HUES64 (cell line): Measurements from ENCODE around the gene ZC3HAV1L. TPM values are rescaled to one million over a fixed set of nuclear protein-coding genes. Genes with fewer than 3 reads are reported as not detected.
"Not testable (repeated sequence)": the region's sequence is repeated elsewhere in the genome, so short reads cannot be mapped to it uniquely, and the experiment has no call there.

Experiments used
- H3K27ac ChIP-seq: 2 replicates; pipeline ENCODE4 v1.7.0; 2013; ENCODE audit warnings: low read depth, low read length, inconsistent platforms
- H3K27me3 ChIP-seq: 2 replicates; pipeline ENCODE4 v1.6.1; 2013; ENCODE audit warnings: mild to moderate bottlenecking, low read length; ENCODE audit not compliant: insufficient read depth
- H3K36me3 ChIP-seq: 2 replicates; pipeline ENCODE4 v1.6.1; 2013; ENCODE audit warnings: mild to moderate bottlenecking, low read length; ENCODE audit not compliant: insufficient read depth
- H3K4me1 ChIP-seq: 2 replicates; pipeline ENCODE4 v1.6.1; 2013; ENCODE audit warnings: mild to moderate bottlenecking, low read length, moderate library complexity; ENCODE audit not compliant: insufficient read depth
- H3K4me3 ChIP-seq: 2 replicates; pipeline ENCODE4 v1.5.1; 2013; ENCODE audit warnings: mild to moderate bottlenecking, low read length, moderate library complexity
- H3K9ac ChIP-seq: 2 replicates; pipeline ENCODE4 v1.6.1; 2013; ENCODE audit warnings: mild to moderate bottlenecking, low read depth, low read length
- H3K9me3 ChIP-seq: 2 replicates; pipeline ENCODE4 v1.6.1; 2013; ENCODE audit warnings: low read depth, low read length; ENCODE audit not compliant: insufficient read depth
- WGBS: fragments of 150-250, 120-280 bp; methylation state at CpG from one replicate; pipeline ENCODE4 v1.1.7; 2013; ENCODE audit warnings: missing lambda C conversion rate; 5-methylcytosine and 5-hydroxymethylcytosine counted together
- polyA plus RNA-seq, 2 experiments: library from polyadenylated mRNA; stranded (reverse); fragments of 50-300 nt; gene quantifications; one replicate each; pipeline ENCODE4 v1.2.3, GENCODE V29; 2013

The ZC3HAV1L gene, protein sequence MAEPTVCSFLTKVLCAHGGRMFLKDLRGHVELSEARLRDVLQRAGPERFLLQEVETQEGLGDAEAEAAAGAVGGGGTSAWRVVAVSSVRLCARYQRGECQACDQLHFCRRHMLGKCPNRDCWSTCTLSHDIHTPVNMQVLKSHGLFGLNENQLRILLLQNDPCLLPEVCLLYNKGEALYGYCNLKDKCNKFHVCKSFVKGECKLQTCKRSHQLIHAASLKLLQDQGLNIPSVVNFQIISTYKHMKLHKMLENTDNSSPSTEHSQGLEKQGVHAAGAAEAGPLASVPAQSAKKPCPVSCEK
- polyA plus RNA-seq (2013, experiment 1 of 2) = 2.9 TPM
- 3.3 TPM for polyA plus RNA-seq (2013, experiment 2 of 2)

DNA sequence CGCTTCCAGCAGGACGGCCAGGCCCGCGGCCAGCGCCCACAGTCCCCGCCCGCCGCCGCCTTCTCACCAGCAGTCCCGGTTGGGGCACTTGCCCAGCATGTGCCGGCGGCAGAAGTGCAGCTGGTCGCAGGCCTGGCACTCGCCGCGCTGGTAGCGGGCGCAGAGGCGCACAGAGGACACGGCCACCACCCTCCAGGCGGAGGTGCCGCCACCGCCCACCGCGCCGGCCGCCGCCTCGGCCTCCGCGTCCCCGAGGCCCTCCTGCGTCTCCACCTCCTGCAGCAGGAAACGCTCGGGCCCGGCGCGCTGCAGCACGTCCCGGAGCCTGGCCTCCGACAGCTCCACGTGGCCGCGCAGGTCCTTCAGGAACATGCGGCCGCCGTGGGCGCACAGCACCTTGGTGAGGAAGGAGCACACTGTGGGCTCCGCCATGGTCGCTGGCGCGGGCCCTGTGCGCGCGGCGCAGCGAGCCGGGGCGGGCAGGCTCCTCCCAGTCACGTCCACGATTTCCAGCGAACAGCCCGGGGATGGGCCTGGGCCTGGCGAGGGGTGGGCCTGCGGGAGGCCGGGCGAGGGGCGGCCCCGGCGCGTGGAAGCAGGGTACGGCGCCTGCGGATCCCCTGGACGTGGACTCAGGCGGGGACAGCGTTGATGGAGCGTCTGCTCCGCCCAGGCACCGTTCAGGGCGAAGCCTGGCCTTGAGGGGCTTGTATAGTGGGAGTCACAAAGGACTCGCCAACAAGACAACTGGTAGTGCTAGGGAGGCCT is at the start of gene ZC3HAV1L:
TSS of gene ZC3HAV1L (minus strand) at position 457 of the 768 bp plus-strand sequence. CDS start at position 432, 25 bp downstream.
- 6% methylated on average over 82 of the region's 82 CpGs for WGBS
- peaks cover 8% of the 10 kb centered on the region; the same call in 1 of the 2 replicates for H3K27me3 ChIP-seq
- no peak within 1 kb of the TSS for H3K27ac ChIP-seq
- H3K36me3 ChIP-seq = peaks cover 29% of the 10 kb centered on the region
- H3K9me3 ChIP-seq = no peaks in the 10 kb centered on the region
- peak within 1 kb of the TSS; percentile 82 for H3K9ac ChIP-seq
- peak within 1 kb of the TSS; percentile 69 for H3K4me3 ChIP-seq
- H3K4me1 ChIP-seq = 0 out of 2 replicates have a peak, but pooled peaks cover 14% of the 10 kb centered on the region

DNA sequence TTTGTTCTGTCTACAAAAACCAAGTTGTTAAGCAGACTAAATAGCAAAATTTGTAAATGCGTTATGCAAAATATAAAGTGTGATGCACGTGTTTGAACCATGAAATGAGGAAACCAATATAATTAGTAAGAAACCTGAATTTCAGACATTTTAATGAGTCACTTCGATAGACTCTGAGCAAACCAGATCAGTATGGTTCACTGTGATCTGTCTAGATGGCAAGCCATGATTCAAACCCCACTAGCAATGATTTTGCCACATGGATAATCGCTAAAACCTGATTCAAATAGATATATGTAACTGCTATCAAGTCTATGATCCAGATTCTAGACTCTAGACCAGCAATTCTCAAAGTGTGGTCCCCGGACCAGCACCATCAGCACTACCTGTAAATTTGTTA is 48.9 kb upstream of the ZC3HAV1L start:
- Histone ChIP-seq H3K9ac (no peak overlapping the region), H3K4me1 (no peaks in the 10 kb centered on the region)
- WGBS = 91% methylated on average over 5 of the region's 5 CpGs

DNA sequence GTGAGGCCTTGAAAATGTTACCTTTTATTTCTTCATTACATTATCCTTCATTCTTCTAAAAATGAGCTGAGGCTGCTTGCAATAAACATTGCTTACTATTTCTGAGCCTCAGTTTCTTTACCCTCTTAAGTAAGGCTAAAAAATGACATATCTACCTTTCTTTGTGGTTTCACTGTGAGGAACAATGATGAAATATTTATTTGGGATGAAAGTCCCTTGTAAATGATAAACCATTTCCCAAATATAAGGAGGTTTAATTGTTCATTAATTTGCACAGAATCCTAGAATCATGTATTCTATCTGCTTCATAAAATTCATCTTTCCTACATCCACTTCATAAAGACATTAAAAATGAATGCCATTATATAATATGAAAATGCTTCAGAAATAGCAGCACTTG is 45.7 kb upstream of the ZC3HAV1L start:
- Histone ChIP-seq H3K4me3 (no peak overlapping the region), H3K27me3 (no peaks in the 10 kb centered on the region), H3K36me3 (peaks cover 75% of the 10 kb centered on the region), H3K9ac (no peak overlapping the region), H3K9me3 (no peaks in the 10 kb centered on the region), H3K4me1 (no peaks in the 10 kb centered on the region), H3K27ac (no peak overlapping the region)

More for the DNA sequence above, 48.9 kb upstream of the ZC3HAV1L start:
- H3K9me3 ChIP-seq = 0 out of 2 replicates have a peak, but pooled peaks cover 3% of the 10 kb centered on the region
- no peak overlapping the region for H3K27ac ChIP-seq
- no peak overlapping the region for H3K4me3 ChIP-seq
- peaks cover 78% of the 10 kb centered on the region for H3K36me3 ChIP-seq
- H3K27me3 ChIP-seq = no peaks in the 10 kb centered on the region

DNA sequence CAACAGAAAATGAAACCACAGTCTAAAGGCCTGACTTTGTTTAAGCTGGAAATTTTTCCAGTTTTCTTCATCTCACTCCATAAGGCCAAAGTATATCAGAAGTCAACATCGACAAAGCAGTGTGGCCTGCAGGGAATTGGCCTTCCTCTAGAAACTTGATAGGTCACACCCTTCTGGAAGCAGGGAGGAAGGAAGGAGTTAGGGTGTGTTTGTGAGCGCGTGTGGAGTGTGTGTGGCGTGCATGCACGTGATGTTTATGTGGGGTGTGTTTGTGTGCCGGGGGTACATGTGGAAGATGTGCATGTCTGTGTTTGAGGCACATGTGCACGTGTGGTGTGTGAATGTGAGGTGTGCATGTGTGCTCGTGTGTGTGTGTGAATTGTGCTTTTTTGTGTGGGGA is 45.1 kb upstream of the ZC3HAV1L start:
- H3K27ac ChIP-seq = no peak overlapping the region
- H3K4me3 ChIP-seq = no peak overlapping the region
- WGBS = 98% methylated on average over 8 of the region's 8 CpGs
- H3K36me3 ChIP-seq = peaks cover 76% of the 10 kb centered on the region
- no peaks in the 10 kb centered on the region for H3K4me1 ChIP-seq
- H3K9me3 ChIP-seq = no peaks in the 10 kb centered on the region
- no peak overlapping the region for H3K9ac ChIP-seq
- no peaks in the 10 kb centered on the region for H3K27me3 ChIP-seq

DNA sequence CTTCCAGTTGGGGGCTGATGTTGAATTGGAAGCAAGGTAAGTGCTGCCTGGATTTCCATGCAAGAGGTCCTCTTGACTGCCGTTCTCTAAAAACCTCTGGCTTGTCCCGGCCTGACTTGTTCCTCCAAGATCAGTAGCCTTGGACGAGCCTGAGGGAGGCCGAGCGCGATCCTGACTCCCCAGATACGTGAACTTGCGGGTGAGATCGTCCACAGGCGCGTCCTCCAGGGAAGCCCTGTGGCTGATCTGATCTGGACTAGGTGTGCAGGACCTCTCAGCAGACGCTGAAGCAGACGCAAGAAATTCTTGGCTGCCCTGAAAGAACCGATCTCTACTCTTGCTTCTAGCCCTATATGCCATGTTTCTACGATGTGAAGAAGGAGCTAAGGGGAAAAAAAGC is 44.0 kb upstream of the ZC3HAV1L start:
- H3K4me3 ChIP-seq = no peak overlapping the region
- H3K9me3 ChIP-seq = no peaks in the 10 kb centered on the region
- no peak overlapping the region for H3K9ac ChIP-seq
- no peak overlapping the region for H3K27ac ChIP-seq
- 97% methylated on average over 15 of the region's 15 CpGs for WGBS
- no peaks in the 10 kb centered on the region for H3K27me3 ChIP-seq
- H3K36me3 ChIP-seq = peaks cover 75% of the 10 kb centered on the region
- H3K4me1 ChIP-seq = no peaks in the 10 kb centered on the region

DNA sequence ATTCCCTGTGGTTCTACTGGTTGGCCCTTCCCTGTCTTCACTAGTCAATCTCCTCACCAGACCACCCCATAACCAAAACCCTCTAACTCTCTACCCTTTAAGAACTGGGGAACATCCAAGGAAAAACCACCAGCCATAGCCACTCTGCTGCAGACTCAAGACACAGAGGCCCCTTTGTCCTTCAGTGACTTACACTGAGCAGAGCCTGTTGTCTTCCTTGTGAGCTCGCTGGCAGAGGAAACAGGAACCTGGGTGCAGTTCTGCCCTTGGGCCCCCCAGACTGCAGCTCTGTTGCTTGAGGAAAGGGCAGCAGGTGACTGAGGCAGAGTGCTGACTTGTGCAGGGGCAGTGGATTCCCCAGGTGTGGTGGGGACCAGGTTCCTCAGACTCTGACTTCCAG is 43.1 kb upstream of the ZC3HAV1L start:
- Histone ChIP-seq H3K36me3 (peaks cover 68% of the 10 kb centered on the region), H3K4me3 (no peak overlapping the region), H3K9ac (no peak overlapping the region), H3K9me3 (no peaks in the 10 kb centered on the region), H3K27ac (no peak overlapping the region), H3K27me3 (no peaks in the 10 kb centered on the region), H3K4me1 (no peaks in the 10 kb centered on the region)
- WGBS = 98% methylated on average over 1 of the region's 1 CpG

DNA sequence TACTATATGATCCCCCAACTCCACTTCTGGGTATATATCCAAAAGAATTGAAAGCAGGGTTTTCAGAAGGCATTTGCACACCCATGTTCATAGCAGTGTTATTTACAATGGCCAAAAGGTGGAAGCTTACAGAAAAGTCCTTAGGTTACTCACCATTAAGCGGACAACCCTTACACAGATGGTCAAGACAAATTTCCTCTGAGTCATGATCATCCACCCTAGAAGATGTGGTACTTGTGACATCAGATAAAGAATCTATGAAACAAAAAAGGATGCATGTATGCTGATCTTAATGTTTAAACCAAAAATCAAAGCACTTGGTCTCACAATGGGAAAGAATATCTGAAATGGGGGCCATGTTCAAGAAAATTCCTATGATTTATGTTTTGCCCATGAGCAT is 42.6 kb upstream of the ZC3HAV1L start:
- no peak overlapping the region for H3K27ac ChIP-seq
- WGBS = 100% methylated on average over 1 of the region's 1 CpG
- H3K9me3 ChIP-seq = no peaks in the 10 kb centered on the region
- no peak overlapping the region for H3K4me3 ChIP-seq
- H3K9ac ChIP-seq = no peak overlapping the region
- H3K27me3 ChIP-seq = no peaks in the 10 kb centered on the region
- no peaks in the 10 kb centered on the region for H3K4me1 ChIP-seq
- H3K36me3 ChIP-seq = peaks cover 69% of the 10 kb centered on the region

DNA sequence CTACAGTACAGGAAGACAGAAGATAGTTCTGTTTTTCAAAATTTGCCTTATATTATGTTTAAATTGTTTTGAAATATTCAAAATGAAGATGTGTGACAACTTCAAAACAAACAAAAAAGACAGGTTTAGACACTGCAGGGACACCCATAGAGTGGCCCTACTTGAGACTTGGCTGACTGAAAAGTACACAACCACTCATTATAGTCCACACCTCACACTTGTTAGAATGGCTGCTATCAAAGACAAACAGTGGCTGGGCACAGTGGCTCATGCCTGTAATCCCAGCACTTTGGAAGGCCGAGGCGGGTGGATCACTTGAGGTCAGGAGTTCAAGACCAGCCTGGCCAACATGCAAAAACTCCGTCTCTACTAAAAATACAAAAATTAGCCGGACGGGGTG is 41.9 kb upstream of the ZC3HAV1L start:
- not testable (repeated sequence) for H3K9ac ChIP-seq, H3K27ac ChIP-seq, H3K9me3 ChIP-seq, H3K4me3 ChIP-seq, H3K4me1 ChIP-seq, H3K27me3 ChIP-seq
- WGBS = 97% methylated on average over 5 of the region's 5 CpGs
- peaks cover 68% of the 10 kb centered on the region for H3K36me3 ChIP-seq

DNA sequence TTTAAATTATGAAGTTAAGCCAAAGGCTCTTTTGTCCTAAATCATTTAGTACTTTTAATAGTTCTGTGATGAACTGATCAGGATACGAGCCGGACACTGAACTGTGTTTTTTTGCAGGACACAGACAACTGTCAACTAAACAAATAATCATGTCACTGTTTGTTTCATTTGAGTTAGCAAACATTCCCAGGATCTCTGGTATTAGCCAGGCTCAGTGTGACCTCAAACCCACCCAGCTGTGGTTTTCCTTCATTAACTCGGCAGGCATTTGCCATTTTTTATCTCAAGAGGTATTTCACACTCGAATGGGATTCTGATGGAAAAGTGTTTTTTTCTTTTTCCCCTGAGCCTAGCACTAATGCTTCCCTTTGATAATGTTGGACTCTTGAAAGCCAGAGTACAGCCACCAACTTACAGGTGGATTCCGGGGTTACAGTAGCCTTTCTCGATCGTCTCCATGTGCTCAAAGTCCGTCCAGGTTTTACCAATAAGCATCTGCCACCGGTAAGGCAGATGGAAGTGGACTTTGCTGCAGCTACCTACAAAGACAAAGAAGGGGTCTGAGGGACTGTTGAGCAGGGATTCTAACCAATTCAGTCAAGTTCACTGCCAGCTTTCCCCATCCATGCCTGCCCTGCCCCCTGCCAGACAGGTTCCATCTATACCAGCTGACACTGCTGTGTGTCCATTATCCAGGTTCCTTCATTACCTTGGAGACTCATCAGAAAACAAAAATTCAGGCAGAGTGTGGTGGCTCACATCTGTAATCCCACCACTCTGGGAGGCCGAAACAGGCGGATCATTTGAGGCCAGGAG is 40.2 kb upstream of the ZC3HAV1L start:
- Histone ChIP-seq H3K36me3 (peaks cover 74% of the 10 kb centered on the region), H3K9me3 (no peaks in the 10 kb centered on the region), H3K27me3 (no peaks in the 10 kb centered on the region), H3K4me1 (no peaks in the 10 kb centered on the region), H3K4me3 (no peak overlapping the region), H3K27ac (no peak overlapping the region; the same call in 1 of the 2 replicates), H3K9ac (no peak overlapping the region)
- 96% methylated on average over 11 of the region's 11 CpGs for WGBS

DNA sequence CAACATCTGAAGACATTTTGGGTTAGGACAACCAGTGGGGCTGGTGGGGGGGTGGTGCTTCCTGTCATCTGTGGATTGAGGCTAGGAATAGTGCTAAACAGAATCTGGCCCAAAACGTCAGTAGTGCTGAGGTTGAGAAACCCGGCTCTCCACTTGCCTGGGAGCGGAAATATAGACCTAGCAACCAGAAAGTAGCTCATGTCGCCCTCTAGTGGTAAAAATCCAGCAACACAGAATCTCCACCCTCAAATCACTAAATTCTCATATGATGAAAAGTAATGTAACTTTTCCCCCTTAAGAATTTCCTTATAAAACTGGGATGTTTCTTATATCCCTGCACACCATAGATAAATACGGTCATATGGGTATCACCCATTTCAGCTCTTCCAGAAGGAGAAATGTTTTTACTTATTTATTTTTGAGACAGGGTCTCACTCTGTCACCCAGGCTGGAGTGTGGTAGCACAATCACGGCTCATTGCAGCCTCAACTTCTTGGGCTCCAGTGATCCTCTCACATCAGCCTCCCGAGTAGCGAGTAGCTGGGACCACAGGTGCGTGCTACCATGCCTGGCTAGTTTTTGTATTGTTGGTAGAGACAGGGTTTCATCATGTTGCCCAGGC is 39.3 kb upstream of the ZC3HAV1L start:
- peaks cover 67% of the 10 kb centered on the region for H3K36me3 ChIP-seq
- no peaks in the 10 kb centered on the region for H3K27me3 ChIP-seq
- no peaks in the 10 kb centered on the region for H3K9me3 ChIP-seq
- no peak overlapping the region; the same call in 1 of the 2 replicates for H3K27ac ChIP-seq
- H3K4me3 ChIP-seq = no peak overlapping the region
- no peak overlapping the region for H3K9ac ChIP-seq
- H3K4me1 ChIP-seq = no peaks in the 10 kb centered on the region
- WGBS = 58% methylated on average over 9 of the region's 9 CpGs
